ENCODE data around the gene PHACTR1.
A peak's percentile ranks its signal among the peaks of the same experiment; 100 is the strongest.
"Not testable (repeated sequence)": the region's sequence is repeated elsewhere in the genome, so short reads cannot be mapped to it uniquely, and the experiment has no call there.

PHACTR1 gene

DNA sequence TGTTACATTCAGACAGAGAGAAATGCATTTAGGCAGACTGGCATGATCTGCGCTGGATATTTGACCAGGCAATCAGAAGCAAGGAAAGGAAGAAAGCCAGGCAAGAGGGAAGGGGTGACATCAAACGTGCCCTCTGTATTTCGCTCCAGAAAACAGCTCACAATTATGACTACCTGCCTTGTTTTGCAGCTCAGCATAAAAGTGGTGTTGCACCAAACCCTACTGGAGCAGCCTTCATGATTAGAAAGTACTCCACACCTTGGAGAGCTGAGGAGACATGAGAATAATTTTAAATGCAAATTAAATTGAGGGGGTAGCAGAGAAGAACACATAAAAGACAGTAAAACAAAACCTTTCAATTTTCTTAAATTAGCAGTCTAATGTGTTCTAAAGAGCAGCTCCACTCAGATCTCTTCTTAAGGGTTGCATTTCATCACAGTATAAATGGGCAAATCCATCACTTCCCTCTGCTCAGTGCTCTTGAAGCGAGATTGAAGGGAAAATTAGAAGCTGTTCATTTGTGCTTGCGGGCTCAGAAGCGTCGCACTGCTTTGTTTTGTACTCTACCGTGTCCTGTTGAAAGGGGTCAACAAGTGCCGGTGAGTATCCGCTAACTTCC is at the start of gene PHACTR1:
Gene PHACTR1, plus strand, starts transcription at position 470 of the 619 bp plus-strand sequence.
- no peak for DNase-seq

DNA sequence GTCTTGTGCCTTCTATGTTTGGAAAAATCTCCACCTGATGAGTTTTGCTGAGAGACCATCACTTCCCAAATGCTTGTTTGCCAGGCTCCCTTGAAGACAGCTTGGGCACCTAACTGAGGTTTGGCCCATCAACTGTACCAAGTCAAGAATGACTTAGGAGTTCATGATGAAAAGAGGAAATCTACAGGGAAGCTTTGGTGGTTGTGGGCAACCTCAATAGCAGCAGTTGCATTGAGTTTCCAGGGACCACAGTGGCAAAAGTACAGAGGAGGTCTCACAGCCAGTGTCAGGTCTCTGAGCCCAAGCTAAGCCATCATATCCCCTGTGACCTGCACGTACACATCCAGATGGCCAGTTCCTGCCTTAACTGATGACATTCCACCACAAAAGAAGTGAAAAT is 49.7 kb upstream of the PHACTR1 start:
- no peak for DNase-seq

DNA sequence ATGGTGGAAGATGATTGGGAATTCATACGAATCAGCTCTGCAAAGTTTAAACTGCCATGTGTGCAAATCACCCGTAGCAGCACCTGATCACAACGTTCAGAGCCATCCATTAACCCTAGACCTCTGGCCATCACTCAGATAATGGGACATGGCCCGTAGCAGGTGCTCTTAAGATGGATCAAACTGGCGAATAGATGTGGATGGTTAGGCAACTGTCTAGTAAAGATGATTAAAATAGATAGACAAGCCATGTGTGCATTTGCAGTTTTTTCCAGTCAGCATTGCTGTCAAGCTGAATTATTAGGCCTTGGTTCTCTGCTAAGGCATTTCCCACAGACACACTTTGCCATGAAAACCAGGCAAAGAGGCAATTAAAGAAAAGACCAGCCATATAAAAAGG is 40.6 kb upstream of the PHACTR1 start:
- DNase-seq, result no peak

DNA sequence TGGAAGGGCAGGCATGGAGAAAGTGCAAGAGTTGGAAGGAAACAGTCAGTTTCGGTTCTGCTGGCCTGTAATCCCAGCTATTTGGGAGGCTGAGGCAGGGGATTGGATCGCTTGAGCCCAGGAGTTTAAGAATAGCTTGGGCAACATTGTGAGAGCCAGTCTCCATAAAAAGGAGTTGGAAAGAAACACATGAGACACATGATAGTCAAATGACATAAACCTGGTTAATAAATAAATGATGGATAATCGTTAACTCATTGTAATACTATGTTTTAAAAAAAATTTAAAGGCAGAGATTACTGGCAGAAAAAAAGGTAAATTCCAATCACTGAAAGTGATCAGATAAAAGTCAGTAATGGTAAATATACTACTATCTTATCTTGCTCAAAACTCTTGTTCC is 37.2 kb upstream of the PHACTR1 start:
- DNase-seq, result no peak

DNA sequence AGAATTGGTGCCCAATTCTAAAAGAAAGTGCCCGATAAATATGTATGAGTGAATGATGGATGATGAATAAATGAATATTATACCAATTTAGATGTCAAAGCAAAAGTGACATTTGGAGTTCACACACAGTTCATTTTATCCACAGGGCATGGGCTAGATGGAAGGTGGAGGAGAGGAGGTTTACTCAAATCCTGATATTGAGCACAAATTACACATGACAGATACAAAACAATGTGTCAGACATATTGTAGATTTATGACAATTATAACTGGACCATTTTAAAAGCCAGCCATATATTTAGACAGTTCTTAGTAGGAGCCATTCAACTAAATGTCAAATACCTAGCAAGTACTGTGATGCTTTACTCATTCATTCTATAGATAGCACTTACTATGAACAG is 23.4 kb upstream of the PHACTR1 start:
- DNase-seq, result no peak

DNA sequence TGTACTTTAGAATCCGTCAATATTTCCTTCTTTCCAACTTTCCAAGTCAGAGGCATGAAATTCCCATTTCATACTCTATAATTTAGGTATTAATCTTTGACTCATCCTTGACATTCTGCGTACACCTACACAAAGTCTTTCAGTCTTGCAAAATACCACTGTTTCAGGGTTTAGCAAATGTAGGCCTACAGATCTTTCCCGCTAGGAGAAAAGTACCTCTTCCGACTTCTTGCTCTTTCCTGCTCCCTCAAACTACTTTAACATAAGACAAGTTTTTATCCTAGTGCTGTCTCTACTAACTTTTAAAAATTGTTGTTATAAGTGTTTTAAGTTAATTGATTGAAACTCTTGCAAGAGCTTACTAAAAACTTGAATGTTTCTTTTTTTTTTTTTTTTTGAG is 18.3 kb upstream of the PHACTR1 start:
- no peak for DNase-seq

DNA sequence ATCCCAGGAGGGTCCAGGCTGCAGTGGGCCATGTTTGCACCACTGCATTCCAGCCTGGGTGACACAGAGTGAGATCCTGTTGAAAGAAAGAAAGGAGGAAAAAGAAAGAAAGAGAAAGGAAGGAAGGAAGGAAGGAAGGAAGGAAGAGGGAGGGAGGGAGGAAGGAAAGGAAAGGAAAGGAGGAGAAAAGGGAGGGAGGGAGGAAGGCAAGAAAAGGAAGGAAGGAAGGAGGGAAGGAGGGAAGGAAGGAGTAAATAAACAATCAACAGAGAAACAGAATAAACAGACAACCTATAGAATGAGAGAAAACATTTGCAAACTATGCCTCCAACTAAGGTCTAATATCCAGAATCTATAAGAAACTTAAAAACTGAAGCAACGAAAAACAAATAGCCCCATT is 11.6 kb upstream of the PHACTR1 start:
- no peak for DNase-seq

DNA sequence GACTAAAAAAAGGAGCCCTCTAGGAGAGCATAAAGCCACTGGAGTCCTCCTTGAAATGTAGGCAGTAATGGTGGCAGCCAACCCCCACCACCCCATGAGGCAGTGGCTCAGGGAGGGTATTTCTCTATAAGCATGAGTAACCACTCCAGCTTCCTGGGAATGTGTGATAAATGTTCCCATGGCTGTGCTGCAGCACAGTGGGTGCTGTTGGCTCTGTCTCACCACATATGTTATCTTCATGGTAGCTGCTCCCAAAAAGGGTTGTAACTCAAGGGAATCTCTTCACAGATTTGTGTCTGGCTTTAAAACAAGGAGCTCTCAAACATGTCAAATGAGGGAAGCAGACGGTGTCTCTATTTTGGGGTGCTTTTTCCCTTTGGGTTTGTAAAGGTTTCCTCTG is 7.5 kb upstream of the PHACTR1 start:
- no peak for DNase-seq

DNA sequence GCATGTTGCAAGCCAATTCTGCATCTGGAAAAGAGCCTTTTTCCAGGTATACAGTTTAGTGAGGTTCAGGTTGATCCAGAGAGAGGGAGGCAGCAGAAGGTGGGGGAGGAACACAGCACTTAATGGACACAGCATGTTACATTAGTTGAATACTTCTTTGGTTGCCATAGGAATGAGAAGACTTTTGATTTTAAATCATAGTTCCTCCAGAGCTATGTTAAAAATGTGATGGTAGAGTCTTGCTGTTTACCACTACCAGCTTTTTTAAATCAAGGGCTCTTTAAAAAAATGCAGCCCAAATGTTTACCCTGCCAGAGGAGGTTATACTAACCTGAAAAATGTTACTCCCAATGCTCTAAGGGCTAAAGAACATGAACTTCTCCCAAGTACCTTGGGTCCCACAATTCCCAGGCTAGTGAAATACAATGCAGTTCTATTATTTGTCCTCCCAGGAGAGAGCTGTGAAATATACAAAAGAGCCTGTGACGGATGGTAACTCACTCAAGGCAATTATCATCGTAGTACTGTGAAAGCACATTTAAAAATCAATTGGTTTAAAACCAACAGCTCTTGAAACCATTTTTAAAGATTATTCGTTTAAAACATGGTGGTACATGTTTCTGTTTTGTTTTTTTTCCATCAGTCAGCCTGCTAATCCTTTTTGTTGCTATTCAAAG is 6.9 kb upstream of the PHACTR1 start:
- DNase-seq, result no peak

DNA sequence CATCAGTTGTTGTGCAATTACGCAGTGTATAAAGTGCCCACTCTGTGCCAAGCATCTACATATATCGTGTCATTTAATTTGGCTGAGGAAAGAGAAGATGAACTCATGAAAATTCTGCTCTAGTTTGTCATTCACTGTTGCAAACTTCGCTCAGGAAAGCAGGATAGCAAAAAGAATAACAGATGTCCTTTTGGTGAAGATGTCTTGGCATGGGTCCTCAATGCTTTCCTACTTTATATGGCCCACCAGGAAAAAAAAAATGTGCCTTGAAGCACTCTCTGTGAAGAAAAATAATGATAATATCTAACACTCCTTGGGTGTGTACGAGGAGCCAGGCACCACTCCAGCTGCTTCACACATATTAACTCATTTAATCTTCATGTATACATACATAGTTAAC is 5.6 kb upstream of the PHACTR1 start:
- DNase-seq, result no peak

DNA sequence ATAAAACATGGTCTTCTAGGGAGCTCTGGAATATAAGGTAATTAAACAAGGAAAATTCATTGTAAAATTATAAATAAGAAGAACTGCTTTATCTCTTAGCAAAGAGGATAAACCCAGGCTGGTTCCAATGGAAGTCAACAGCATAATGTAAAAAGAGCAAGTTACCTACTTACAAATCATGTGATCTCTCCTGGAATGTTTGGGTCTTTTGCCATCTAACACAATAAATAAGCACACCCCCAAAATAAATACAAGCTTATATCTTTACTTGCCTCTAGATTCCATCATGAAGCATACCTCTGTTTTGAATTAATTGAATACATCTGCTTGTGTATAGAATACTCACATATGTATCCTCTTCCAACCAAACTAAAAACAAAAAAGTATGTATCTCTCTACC is 2.5 kb upstream of the PHACTR1 start:
- no peak for DNase-seq

DNA sequence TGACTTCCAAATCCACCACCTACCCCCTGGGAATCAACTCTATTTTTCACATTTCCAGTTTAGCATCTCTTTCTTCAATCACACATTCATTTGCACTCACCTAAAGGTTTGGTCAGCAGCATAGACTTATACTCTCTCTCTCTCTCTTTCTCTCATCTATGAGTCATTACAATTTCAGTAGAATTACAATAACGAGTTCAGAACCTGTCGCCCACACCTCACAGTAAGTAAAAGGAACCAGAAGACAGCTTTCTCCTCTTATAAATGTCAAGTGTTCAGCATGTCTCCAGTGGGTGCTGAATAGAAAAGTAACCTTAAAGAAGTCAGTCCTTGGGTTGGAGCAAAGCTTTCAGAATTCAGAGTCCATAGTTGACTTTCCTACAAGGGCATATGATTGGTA is 1.1 kb upstream of the PHACTR1 start:
- no peak for DNase-seq

DNA sequence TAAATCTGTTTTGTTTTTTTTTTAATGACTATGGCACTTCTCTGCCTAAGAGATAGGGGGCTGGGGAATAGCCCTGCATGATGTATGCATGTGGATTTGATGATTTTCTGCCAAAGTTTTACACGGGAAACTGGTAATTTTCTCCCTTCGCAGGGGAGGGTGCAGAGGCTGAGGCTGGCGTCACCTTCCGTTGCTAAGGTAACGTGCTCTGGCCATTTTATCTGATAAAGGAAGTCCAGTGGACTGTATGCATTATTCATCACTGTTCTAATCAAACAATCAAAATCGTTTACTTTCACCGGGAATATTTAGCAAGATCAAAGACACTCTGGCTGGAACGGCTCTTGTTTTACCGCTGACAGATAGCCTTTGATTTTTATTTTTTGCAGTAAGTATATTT is 789 bp downstream of the PHACTR1 start:
- DNase-seq, result no peak

DNA sequence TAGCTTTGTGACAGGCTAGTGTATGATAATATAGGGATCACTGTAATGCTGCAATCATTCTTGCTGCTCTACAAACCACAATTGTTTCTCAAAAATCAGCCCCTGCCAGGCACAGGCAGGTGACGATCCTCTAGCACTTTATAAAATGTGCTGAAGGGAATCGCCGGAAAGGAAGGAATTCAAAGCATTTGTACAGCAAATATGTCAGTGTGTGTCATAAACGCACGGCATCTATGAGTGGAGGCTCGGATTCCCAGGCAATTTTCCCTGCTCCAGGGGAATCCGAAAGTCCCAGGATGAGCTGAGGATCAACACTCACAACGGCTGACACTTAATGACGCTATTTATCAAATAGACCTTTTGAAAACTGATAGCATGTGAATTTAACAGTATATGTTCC is 1.4 kb downstream of the PHACTR1 start:
- no peak for DNase-seq

DNA sequence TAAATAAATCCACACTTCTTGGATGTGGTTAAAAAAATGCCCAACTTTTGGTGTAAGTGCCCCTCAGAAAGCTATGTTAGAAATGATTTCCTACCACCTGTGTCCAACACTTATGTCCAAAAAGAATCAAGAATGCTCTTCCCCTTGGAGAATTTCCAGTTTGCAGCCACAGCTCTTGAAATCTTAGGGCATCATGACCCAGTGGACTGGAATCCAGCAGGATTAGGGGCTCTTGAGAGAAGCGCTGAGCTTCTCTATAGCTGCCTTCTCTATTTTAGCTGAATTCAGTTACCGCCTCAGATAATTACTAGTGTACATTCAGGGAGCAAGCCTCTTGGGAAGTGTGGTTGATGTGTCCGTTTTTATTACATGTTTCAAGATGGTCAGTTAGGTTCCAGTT is 2.5 kb downstream of the PHACTR1 start:
- no peak for DNase-seq

DNA sequence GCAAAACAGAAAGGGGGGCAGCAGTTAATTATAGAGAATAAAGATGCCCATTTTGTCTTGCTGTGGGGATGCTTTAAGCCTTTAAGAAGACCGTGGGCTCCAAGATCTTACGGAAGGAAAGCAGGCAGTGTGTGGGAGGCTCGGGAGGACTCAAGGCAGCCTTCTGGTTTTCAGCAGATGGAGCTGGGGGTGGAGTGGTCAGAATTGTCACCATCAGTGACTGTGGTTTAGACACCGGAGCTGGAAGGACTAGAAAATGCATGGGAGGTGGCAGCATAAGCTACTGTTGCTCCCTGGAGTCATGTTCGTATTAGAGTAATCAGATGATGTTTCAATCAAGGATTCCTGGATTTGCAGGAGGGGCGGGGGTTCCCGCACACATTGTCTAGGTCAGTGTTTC is 3.7 kb downstream of the PHACTR1 start:
- no peak for DNase-seq

DNA sequence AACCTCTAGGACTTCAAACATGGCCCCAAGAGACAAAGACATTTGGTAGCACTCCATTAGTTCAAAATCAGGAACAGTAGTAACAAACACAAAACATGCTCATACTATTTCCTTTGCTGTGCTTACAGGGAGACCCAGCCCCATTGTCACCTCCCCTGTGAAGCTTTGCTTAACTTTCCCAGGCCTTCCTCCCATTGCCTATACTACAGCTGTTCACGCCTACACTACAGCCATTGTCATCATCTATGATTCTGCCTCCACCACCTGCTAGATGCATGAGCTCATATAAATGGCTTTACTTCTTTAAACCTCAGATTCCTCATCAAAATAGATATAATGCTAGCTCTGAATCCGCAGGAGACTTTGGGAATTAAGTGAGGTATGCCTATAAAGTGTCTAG is 8.7 kb downstream of the PHACTR1 start:
- no peak for DNase-seq

DNA sequence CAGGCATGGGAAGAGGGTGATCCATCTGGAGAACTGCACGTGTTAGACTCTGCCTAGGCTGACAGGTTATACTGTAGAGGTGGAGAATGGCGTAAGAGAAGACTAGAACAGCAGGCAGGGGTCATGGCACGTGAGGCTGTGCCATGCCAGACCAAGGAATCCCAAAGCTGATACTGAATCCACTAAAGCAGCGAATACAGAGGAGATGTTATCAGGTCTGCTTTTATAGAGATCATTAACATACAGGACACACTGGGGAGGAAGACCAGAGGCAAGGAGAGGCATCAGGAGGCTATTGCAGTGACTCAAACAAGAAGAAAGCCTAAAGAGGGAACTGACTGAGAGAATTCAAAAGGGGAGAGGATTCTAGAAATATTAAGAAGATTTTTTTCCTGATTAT is 12.9 kb downstream of the PHACTR1 start:
- DNase-seq, result no peak

DNA sequence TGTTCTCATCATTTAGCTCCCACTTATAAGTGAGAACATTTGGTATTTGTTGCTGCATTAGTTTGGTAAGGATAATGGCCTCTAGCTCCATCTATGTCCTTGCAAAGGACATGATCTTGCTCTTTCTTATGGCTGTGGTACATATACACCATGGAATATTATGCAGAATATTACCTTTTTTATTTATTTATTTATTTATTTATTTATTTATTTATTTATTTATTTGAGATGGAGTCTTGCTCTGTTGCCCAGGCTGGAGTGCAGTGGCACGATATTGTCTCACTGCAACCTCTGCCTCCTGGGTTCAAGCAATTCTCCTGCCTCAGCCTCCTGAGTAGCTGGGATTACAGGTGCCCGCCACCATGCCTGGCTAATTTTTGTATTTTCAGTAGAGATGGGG is 14.2 kb downstream of the PHACTR1 start:
- not testable (repeated sequence) for DNase-seq

DNA sequence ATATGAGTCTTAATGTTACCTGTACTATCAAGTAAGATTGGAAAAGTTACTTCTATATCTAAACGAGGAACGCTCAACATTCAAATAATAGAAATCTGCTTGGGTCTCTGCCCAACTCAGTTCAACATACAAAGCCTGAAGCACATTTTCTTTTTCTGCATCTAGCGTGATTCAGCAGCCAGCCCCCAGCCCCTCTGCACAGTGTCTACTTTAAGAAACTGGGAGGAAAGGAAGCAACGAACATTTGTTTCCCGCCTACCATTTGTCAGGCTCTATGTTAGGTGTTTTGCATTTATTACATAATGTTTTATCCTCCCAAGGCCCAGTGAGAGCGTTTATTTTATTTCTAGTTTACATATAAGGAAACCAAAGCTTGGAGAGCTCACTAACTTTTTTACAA is 17.3 kb downstream of the PHACTR1 start:
- DNase-seq, result no peak

DNA sequence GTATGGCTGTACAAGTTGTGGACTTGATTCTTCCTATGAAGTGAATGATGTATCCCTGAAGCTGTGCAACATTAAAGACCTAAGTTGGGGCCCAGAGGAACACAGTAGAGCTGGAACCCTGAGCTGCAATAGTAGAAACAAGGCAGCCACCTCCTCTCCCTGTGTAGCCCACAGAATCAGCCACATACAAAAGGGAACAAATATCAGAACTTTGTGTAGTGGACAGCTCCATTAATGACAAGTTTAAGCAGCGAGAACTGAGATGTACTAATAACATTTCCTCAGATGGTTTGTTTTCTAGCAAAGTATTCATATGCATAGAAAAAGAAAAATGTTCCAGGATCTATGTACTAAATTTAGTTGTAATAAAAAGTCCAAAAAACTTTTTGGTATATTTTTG is 19.2 kb downstream of the PHACTR1 start:
- no peak for DNase-seq

DNA sequence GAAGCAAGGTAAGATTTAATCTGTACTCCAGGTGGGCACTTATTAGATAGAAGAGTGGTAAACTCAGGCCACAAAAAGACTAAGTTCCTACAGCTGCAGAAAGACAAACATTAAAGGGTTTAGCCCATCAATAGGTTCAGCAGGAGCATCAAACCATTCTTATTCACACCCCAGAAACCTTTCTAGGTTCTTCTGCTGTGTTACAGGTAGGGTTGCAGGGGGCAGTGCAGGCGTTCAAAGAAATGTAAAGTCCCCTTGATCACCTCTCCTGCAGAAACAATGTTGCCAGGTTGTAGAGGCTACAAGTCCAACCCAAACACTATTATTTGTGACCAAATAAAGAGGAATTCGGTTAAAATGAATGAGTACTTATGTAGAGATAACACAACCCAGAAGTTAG is 31.8 kb downstream of the PHACTR1 start:
- no peak for DNase-seq

DNA sequence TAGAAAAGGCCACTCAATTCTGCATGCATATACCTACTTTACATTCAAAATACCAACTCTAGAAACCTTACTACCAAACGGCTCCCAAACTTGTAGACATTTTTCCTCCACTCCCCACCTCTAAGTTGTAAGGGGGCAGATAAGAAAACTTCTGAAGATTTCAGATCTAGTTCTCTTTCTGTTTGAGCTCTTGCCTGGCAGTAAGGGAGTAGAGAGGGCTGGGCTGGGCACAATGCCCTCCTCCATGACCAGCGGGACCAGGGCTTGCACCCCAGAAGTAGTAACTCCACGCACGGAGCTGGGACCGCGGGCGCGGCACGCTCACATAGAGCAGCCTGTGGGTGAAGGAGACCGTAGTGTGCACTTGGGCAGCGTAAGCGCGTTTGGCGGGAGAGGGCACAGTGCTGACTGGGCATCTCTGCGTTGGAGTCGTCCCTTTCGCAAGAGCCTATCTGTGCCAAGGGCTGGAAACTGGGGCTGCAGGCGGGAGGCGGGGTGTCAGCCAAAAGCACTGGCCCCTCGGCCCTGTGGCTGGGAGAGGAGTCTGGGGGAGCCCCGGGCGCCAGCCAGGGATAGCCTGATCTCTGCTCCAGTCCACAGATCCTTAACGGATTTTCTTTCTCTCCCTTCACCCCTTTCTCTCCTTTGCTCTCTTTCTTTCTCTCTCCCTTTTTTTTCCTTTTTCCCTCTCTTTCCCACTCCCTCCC is 32.4 kb downstream of the PHACTR1 start:
- peak; percentile 49 for DNase-seq

DNA sequence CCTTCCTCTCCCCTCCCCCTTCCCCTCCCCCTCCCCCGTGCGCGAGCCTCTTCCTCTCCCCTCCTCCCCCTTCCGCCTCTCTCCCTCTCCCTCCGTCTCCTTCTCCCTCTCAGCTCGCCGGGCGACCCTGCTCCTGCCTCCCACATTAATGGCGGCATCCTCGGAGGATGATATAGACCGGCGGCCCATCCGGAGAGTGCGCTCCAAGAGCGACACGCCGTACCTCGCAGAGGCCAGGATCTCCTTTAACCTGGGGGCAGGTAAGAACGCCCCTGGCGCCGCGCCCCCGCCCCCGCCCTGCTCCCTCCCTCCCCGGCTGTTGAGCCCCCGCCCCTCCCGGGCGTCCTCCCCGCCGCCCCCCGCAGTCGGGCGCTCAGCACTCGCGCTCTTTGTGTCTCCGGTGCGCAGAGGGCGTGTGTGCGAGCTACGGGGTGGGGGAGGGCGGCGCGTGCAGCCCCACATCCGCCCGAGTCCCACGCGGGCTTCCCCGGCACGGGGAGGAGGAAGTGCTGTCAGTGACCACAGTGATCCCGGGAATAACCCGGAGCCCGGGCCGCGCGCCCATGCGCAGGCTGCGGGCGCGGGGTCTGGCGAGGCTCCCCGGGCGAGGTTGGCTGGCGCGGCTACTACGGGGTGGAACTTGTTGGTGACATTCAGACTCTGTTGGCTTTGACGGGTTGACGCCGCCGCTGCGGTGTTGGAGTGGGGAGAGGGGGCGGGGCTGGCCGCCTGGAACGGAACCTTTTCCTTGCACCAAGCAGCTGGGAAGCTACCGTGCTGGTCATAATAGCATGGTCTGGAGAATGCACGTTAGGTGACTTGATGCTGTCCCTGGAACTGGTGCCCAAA is 33.2 kb downstream of the PHACTR1 start:
- DNase-seq, result peak; percentile 47

All from NCI-H2029 treated with DMSO at 0.1 percent for 48 hours (cell line).